Gastroesophageal sphincter (tissue), 4 donors: ENCODE measurements around the gene RTN4RL1. TPM values are rescaled to one million over a fixed set of nuclear protein-coding genes. Genes with fewer than 3 reads are reported as not detected.

ENCODE experiments used
- ATAC-seq: fragments of 150-250 bp; one replicate; pipeline ENCODE4 v1.9.1; 2016; ENCODE audit warnings: mild to moderate bottlenecking, moderate library complexity
- H3K27ac ChIP-seq, 4 donors: fragments of 200-600 bp; sonication (generic) in 3 of 4; 1 replicate in 3 of 4; 2 replicates in 1 of 4; pipeline ENCODE4 v1.5.1; 2016 to 2019
- H3K27me3 ChIP-seq: fragments of 200-600 bp; sonication (generic); one replicate; pipeline ENCODE4 v1.5.1; 2019
- H3K36me3 ChIP-seq, 2 donors: fragments of 200-600 bp; sonication (generic); one replicate each; pipeline ENCODE4 v1.5.1; 2019; ENCODE audit warnings: control low read depth in 1 of 2
- H3K4me1 ChIP-seq, 3 donors: fragments of 200-600 bp; sonication (generic); 1 replicate in 2 of 3; 2 replicates in 1 of 3; pipeline ENCODE4 v1.5.1; 2016 to 2019; ENCODE audit warnings: control low read depth in 2 of 3
- H3K4me3 ChIP-seq, 2 donors: fragments of 200-600 bp; sonication (generic); one replicate each; pipeline ENCODE4 v1.5.1; 2019; ENCODE audit warnings: mild to moderate bottlenecking in 1 of 2, moderate library complexity in 1 of 2
- H3K9me3 ChIP-seq, 3 donors: fragments of 200-600 bp; sonication (generic); one replicate each; pipeline ENCODE4 v1.5.1; 2017 to 2019; ENCODE audit warnings: control low read depth in 2 of 3
- EP300 ChIP-seq: sonication (generic); formaldehyde crosslinking; IDR thresholded peaks from one replicate; pipeline ENCODE4 v1.6.1; 2017; ENCODE audit warnings: antibody characterized with exemption, mild to moderate bottlenecking
- POLR2A ChIP-seq, 2 donors: fragments of 450-650 bp; IDR thresholded peaks; one replicate each; pipeline ENCODE4 v1.6.1; 2017; ENCODE audit warnings: antibody characterized with exemption in 2 of 2, mild to moderate bottlenecking in 2 of 2, moderate library complexity in 1 of 2
- POLR2AphosphoS5 ChIP-seq: sonication (generic); formaldehyde crosslinking; IDR thresholded peaks from one replicate; pipeline ENCODE4 v1.6.1; 2017; ENCODE audit warnings: antibody characterized with exemption
- WGBS, 2 donors: methylation state at CpG; one replicate each; pipeline ENCODE4 v1.1.5; 2018; ENCODE audit warnings: low coverage in 1 of 2; 5-methylcytosine and 5-hydroxymethylcytosine counted together
- total RNA-seq, 4 donors: library from RNA; depleted of rRNA; stranded (reverse); fragments of >200 nt; gene quantifications; one replicate each; pipeline ENCODE4 v1.1.0, GENCODE V29; 2016
- TF ChIP-seq, protein P1 (sequence below), 4 experiments: fragments of 200-600 bp in 2 of 4; fragments of 450-650 bp in 2 of 4; sonication (generic) in 1 of 4; IDR thresholded peaks; one replicate each; pipeline ENCODE4 v1.5.1; 2017 to 2019; ENCODE audit warnings: antibody characterized with exemption in 4 of 4, mild to moderate bottlenecking in 2 of 4, moderate library complexity in 2 of 4

The RTN4RL1 gene
- total RNA-seq, 4 donors from 2014 or later = 0.58 to 0.81 (median 0.72) TPM; not detected in 1

DNA sequence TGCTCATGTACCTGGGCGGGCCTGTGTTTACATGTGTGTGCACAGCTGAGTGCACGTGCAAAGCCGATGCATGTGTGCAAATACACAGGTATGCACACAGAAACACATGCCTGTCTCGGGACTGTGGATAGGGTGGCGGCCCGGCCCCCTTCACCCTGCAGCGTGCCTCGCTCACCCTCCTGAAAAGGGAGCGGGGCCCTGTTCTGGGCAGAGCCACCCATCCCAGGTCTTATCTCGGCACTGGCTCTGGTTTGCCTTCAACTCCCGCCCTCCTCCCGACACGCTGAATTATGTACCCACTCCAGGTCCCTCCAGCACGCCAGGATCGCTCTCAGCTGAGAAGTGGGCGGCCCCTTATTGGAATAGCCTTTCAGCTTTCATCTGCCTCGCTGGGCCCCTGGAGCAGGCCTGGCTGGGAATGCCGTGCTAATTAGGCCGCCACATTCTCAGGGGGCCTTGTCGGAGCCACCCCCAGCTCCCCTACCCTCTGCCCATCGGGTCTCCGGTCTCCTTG is 77.8 kb downstream of the RTN4RL1 start:
- no peak overlapping the region for H3K27ac ChIP-seq
- H3K9me3 ChIP-seq = no peaks in the 10 kb centered on the region
- TF ChIP-seq, protein P1, sequence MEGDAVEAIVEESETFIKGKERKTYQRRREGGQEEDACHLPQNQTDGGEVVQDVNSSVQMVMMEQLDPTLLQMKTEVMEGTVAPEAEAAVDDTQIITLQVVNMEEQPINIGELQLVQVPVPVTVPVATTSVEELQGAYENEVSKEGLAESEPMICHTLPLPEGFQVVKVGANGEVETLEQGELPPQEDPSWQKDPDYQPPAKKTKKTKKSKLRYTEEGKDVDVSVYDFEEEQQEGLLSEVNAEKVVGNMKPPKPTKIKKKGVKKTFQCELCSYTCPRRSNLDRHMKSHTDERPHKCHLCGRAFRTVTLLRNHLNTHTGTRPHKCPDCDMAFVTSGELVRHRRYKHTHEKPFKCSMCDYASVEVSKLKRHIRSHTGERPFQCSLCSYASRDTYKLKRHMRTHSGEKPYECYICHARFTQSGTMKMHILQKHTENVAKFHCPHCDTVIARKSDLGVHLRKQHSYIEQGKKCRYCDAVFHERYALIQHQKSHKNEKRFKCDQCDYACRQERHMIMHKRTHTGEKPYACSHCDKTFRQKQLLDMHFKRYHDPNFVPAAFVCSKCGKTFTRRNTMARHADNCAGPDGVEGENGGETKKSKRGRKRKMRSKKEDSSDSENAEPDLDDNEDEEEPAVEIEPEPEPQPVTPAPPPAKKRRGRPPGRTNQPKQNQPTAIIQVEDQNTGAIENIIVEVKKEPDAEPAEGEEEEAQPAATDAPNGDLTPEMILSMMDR (IDR thresholded peaks at IDR 0.05) = no peak
- TF ChIP-seq POLR2A (IDR thresholded peaks at IDR 0.05) = no peak
- no peak for TF ChIP-seq EP300
- no peak for TF ChIP-seq POLR2AphosphoS5
- no peaks in the 10 kb centered on the region for H3K36me3 ChIP-seq
- ATAC-seq = no peak
- H3K4me3 ChIP-seq = no peak overlapping the region
- H3K4me1 ChIP-seq = no peaks in the 10 kb centered on the region
- 60% methylated on average over 9 of the region's 22 CpGs; no CpG with 5 or more reads in 1 of the 2 donors for WGBS, 2 donors
- H3K27me3 ChIP-seq = no peaks in the 10 kb centered on the region

DNA sequence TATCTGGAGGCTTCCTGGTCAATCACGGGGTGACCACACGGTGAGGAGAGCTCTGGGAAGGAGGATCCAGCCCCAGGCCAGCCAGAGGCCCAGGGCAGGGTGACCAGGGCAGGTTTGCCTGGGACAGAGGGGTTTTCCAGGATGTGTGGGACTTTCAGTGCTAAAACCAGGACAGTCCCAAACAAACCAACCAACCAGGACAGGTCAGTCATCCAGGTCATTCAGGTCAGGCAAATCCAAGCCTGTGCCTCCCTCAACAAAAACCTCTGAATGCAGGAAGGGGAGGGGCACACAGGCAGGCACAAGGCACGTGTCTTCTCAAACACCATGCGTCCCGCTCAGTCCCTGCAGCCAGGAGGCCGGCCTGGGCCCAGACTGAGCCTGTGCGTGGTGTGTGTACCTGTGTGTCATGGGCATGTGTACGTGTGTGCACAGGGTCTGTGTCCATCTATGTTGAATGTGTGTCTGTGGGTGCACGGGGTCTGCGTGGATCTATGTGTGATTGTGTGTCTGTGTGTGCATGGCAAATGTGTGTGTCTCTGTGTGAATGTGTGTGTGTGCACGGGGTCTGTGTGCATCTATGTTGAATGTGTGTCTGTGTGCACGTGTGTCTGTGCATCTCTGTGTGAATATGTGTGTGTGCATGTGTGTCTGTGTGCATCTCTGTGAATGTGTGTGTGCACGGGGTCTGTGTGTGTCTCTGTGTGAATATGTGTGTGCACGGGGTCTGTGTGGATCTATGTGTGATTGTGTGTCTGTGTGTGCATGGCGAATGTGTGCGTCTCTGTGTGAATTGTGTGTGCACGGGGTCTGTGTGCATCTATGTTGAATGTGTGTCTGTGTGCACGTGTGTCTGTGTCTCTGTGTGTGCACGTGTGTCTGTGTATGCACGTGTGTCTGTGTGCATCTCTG is 78.9 kb downstream of the RTN4RL1 start:
- Histone ChIP-seq H3K4me3 (no peak overlapping the region), H3K27me3 (peaks cover 5% of the 10 kb centered on the region), H3K9me3 (no peaks in the 10 kb centered on the region), H3K4me1 (no peaks in the 10 kb centered on the region), H3K36me3 (no peaks in the 10 kb centered on the region), H3K27ac (no peak overlapping the region)
- WGBS, 2 donors = 62 to 87% methylated on average over 3 of the region's 20 CpGs
- no peak for ATAC-seq
- no peak for TF ChIP-seq POLR2A (IDR thresholded peaks at IDR 0.05)
- TF ChIP-seq, protein P1 (IDR thresholded peaks at IDR 0.05) = no peak
- no peak for TF ChIP-seq EP300
- TF ChIP-seq POLR2AphosphoS5 = no peak

DNA sequence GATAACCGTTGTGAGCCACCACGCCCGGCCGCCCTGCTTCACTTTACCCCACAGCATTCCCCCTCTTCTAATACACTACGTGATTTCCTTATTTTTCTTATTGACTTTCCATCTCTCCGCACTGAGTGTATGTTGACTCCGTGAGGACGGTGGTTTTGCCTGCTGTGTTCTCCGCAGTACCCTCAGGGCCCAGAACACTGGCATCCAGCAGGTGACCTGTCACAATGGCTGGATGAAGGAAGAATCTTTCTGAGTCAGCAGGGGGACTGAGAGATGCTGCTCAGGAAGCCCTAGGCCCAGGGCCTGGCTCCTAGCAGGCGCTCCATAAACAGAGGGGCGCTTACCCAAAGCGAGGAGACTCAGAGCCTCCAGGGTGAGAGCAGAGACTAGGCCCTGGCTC is 79.5 kb downstream of the RTN4RL1 start:
- TF ChIP-seq POLR2A (IDR thresholded peaks at IDR 0.05) (no peak), EP300 (no peak), POLR2AphosphoS5 (no peak)
- TF ChIP-seq, protein P1 (IDR thresholded peaks at IDR 0.05) = no peak
- Histone ChIP-seq H3K36me3 (no peaks in the 10 kb centered on the region), H3K4me1 (peaks cover 0 to 3% (median 0%) of the 10 kb centered on the region in 3 donors), H3K4me3 (no peak overlapping the region), H3K27ac (no peak overlapping the region), H3K27me3 (peaks cover 5% of the 10 kb centered on the region), H3K9me3 (no peaks in the 10 kb centered on the region)
- ATAC-seq = no peak
- WGBS, 2 donors = 82 to 94% methylated on average over 3 to 4 of the region's 12 CpGs

DNA sequence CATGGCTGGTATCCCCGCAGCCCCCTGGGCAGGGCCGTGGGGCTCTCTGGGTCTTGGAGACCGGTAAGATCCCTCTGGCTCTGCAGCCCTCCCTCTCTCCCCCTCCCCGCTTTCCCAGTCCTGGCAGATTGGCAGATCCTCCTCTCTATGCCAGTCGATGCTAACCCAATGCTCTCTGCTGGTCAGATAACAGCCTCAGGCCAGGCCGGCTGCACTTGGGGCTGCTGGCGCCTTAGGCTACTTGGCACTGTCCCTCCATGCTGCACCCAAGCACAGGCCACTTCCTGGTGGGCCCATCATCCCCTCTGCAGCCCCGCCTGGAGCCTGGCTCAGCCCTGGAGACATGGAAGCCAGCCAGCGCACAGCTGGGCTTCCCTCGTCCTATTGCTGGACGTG is 81.7 kb downstream of the RTN4RL1 start:
- Histone ChIP-seq H3K36me3 (no peaks in the 10 kb centered on the region), H3K4me3 (no peak overlapping the region), H3K4me1 (peaks cover 0 to 11% (median 0%) of the 10 kb centered on the region in 3 donors), H3K27ac (no peak overlapping the region), H3K9me3 (no peaks in the 10 kb centered on the region), H3K27me3 (peaks cover 5% of the 10 kb centered on the region)
- TF ChIP-seq, protein P1 (IDR thresholded peaks at IDR 0.05) = no peak
- TF ChIP-seq POLR2A (IDR thresholded peaks at IDR 0.05) = no peak
- no peak for TF ChIP-seq POLR2AphosphoS5
- no peak for TF ChIP-seq EP300
- WGBS, 2 donors = 83% methylated on average over 3 of the region's 11 CpGs; no CpG with 5 or more reads in 1 of the 2 donors
- no peak for ATAC-seq
